GM19463 (cell line): ENCODE results near the gene PXT1.
"Not testable (repeated sequence)": the region's sequence is repeated elsewhere in the genome, so short reads cannot be mapped to it uniquely, and the experiment has no call there.

Experiments used
- ATAC-seq: cut with Tn5 transposase; IDR thresholded peaks from one replicate; pipeline ENCODE4 v1.9.1; 2021; ENCODE audit warnings: mild to moderate bottlenecking, moderate library complexity; ENCODE audit not compliant: unreplicated experiment

PXT1 gene

GRCh38 chr6:36442671-36443470, at the start of gene PXT1, which contains the start of gene KCTD20:
PXT1 (minus strand) TSS chr6:36442854; CDS start chr6:36426082, 16,772 bp downstream.
KCTD20 (plus strand) TSS chr6:36443000; CDS start chr6:36470098, 27,098 bp downstream.
- ATAC-seq, result peak; percentile 70

- ATAC-seq, result no peak
Measured at GRCh38 chr6:36492092-36492491, 49.4 kb upstream of the PXT1 start.

- ATAC-seq, result no peak
Measured at GRCh38 chr6:36491378-36491965, 48.8 kb upstream of the PXT1 start.

GRCh38 chr6:36489426-36489825, 46.8 kb upstream of the PXT1 start:
- ATAC-seq, result no peak

GRCh38 chr6:36488221-36488620, 45.6 kb upstream of the PXT1 start:
- no peak for ATAC-seq

GRCh38 chr6:36487698-36488097, 45.0 kb upstream of the PXT1 start:
- no peak for ATAC-seq

DNA sequence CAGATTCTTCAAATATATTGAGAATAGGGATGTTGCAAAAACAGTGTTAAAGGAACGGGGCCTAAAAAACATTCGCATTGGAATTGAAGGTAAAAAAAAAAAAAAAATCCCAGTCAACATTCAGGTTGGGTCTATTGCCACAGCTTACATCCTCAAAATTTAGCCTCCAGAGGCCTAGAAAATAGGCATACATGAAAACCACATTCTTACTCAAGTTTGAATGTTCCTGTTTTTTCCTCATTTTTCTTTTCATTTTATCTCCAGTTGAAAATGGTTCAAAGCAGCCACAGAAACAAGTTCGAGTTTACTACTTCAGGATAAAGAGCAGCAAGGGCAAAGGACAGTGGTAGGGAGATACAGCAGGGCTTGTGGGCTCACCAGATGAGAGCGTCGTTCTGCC, 42.1 kb upstream of the PXT1 start:
- no peak for ATAC-seq

- not testable (repeated sequence) for ATAC-seq
Measured at GRCh38 chr6:36483326-36483725, 40.7 kb upstream of the PXT1 start.

DNA sequence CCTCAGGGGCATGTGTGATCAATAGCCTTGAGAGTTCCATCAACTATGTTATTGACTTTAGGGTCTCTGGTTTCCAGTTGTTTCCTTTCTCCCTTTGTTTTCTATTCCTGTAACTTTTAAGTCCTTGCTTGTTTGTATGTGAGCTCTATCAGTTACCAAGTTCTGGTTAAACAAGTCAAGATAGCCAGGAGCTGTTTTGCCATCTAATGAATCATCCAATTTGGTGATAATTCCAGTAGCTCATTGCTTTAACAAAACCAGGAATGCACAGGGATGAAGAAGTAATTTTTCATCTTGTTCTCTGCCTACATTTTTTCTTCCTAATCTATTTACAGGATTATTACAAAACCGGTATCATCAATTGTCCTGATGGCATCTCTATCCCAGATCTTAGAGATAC, 36.6 kb upstream of the PXT1 start:
- no peak for ATAC-seq

DNA sequence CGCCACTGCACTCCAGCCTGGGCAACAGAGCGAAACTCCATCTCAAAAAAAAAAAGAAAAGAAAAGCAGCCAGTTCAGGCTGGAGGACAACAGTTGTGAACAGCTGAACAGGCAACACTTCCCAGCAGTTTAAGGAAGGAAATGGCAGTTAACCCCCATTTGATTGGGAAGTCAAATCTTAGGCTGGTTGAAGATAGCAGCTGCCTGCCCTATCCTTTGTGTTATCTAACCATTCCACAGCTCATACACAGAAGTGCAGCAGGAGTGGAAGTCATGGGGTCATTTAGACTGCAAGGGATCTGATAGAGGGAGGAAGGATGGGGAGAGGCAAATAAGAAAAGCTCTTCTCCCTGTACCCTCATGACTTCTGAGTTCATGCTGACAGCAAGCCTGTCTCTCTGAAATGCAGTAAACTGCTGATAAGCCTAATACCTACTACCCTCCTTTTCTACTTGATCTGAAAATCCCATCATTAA, 35.4 kb upstream of the PXT1 start:
- no peak for ATAC-seq

DNA sequence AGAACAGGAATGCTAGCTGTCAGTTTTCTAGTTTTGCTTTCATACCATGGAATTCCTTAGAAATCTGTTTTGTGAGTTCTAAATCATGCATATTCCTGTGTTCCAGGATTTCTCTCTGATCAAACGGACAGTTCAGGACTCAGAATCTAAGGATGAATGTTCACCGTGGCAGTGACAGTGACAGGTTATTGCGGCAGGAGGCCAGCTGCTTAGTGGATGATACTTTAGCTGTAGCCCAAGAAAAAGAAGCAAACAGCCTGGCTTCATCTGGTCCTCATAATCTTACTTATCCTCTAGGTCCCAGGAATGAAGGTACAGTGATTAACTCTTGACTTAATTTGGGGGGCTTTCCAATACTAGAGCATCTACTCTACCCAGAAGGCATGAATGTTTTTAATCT, 27.3 kb upstream of the PXT1 start:
- ATAC-seq, result no peak

DNA sequence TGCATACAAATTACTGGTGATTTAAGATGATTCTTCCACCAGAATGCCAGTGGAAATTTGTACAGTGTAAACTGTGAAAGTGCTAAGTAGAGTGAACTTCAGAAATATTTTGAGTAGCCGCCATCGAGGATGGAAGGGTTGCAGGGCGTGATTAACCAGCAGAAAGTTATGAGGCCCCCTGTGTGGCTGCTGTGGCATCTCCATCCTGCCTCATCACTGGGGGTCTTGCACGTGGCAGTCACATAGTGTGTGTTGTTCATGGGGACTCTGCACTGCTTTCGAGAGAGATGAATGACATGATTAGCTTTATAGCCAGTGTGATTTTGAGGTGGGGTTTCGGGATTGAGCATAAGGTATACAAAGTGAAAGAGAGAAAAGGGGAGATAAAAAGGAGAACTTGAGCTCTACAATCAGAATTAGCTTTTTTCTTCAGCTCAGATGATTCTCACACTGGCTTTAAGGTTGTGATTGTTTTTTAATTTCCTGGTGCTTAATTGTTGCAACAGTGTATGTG, 26.6 kb upstream of the PXT1 start:
- no peak for ATAC-seq

- ATAC-seq, result no peak
Measured at GRCh38 chr6:36467625-36468024, 25.0 kb upstream of the PXT1 start.

DNA sequence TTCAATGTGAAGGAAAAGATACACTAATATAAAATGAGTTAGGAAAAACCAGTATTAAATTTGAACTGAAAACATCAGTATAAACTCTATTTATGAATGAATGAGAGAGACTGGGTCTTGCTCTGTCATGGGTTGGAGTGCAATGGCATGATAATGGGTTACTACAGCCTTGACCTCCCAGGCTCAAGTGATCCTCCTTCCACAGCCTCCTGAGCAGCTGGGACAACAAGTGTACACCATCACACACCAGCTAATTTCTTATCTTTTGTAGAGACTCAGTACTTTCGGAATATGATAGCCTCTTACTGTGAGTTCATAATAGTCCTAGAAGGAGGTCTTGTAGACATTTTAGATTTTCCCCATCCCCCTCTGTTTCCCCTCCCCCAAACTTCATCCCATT, 21.6 kb upstream of the PXT1 start:
- no peak for ATAC-seq

GRCh38 chr6:36463676-36464075, 21.0 kb upstream of the PXT1 start:
- ATAC-seq, result no peak

GRCh38 chr6:36461646-36462045, 19.0 kb upstream of the PXT1 start:
- ATAC-seq, result no peak

DNA sequence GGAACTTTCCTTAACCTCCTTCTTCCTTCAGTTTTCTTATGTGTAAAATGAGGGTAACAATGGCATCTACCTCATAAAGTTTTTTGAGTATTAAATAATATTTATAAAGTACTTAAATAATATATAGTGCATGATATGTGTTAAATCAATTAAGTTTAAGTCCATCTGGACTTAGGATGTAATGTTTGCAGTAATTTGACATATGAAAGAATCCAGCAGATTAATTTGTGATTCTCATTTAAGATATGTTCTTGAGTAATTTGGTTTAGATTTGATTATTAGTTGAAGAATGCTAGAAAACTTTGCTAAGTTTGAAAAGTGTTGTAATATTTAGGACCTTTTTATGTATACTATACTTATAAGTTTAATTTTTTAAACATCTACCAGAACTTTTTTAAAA, 18.3 kb upstream of the PXT1 start:
- no peak for ATAC-seq

DNA sequence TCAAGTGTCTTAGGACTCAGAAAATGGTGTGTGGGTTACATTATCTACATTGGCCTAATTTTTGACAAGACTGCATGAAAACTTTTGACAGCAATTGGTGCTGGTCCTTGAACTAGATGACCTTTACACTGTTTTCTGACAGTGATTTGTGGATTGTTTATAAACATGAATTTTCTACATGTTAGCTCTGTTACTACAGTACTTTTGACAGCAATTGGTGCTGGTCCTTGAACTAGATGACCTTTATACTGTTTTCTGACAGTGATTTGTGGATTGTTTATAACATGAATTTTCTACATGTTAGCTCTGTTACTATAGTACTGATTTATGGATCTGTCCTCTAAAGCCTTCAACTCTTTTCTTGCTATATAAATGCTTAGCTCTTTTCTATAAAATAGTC, 16.8 kb upstream of the PXT1 start:
- no peak for ATAC-seq

- ATAC-seq, result no peak
Measured at GRCh38 chr6:36455486-36456027, 12.9 kb upstream of the PXT1 start.

GRCh38 chr6:36452897-36453296, 10.2 kb upstream of the PXT1 start:
- not testable (repeated sequence) for ATAC-seq

DNA sequence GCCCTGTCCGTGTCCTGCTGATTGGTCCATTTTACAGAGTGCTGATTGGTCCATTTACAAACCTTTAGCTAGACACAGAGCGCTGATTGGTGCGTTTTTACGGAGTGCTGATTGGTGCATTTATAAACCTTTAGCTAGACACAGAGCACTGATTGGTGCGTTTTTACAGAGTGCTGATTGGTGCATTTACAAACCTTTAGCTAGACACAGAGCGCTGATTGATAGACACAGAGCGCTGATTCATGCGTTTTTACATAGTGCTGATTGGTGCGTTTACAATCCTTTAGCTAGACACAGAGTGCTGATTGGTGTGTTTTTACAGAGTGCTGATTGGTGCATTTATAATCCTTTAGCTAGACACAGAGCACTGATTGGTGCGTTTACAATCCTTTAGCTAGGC, 6.5 kb upstream of the PXT1 start:
- ATAC-seq, result not testable (repeated sequence)

GRCh38 chr6:36445621-36446020, 3.0 kb upstream of the PXT1 start:
- ATAC-seq, result no peak
